OCI-LY1 (cell line): ENCODE measurements around the gene TTLL3.

ENCODE experiments used
- H2AFZ ChIP-seq: fragments of 200-600 bp; sonication (generic), shearing (Covaris generic); 2 replicates; pipeline ENCODE4 v1.6.0; 2014; ENCODE audit warnings: antibody characterized with exemption, mild to moderate bottlenecking, low read length
- H3F3A ChIP-seq: fragments of 200-600 bp; sonication (generic), shearing (Covaris generic); 2 replicates; pipeline ENCODE4 v1.6.0; 2014; ENCODE audit warnings: mild to moderate bottlenecking, antibody characterized with exemption, low read length, moderate library complexity; ENCODE audit not compliant: insufficient read depth
- H3K27ac ChIP-seq: fragments of 200-600 bp; sonication (generic); 2 replicates; pipeline ENCODE4 v1.5.1; 2014; ENCODE audit warnings: low read length, mixed run types, mild to moderate bottlenecking, low read depth; ENCODE audit not compliant: poor library complexity, severe bottlenecking
- H3K27me3 ChIP-seq: fragments of 200-600 bp; sonication (generic); 2 replicates; pipeline ENCODE4 v1.6.0; 2014; ENCODE audit warnings: antibody characterized with exemption, mild to moderate bottlenecking, low read length, moderate library complexity; ENCODE audit not compliant: insufficient read depth
- H3K36me3 ChIP-seq: fragments of 200-600 bp; sonication (generic); 2 replicates; pipeline ENCODE4 v1.6.1; 2014; ENCODE audit warnings: mild to moderate bottlenecking, antibody characterized with exemption, low read length, moderate library complexity, mixed read lengths; ENCODE audit not compliant: insufficient read depth
- H3K4me1 ChIP-seq: fragments of 200-600 bp; sonication (generic); 2 replicates; pipeline ENCODE4 v1.5.1; 2014; ENCODE audit warnings: mild to moderate bottlenecking, low read length, moderate library complexity; ENCODE audit not compliant: insufficient read depth, severe bottlenecking
- H3K4me2 ChIP-seq: fragments of 200-600 bp; sonication (generic), shearing (Covaris generic); 2 replicates; pipeline ENCODE4 v1.6.1; 2014; ENCODE audit warnings: low read length
- H3K4me3 ChIP-seq: fragments of 200-600 bp; sonication (generic); 2 replicates; pipeline ENCODE4 v1.5.1; 2014; ENCODE audit warnings: low read length, low read depth, mild to moderate bottlenecking, mixed read lengths; ENCODE audit not compliant: poor library complexity, severe bottlenecking
- H3K79me2 ChIP-seq: fragments of 200-600 bp; shearing (Covaris generic); 2 replicates; pipeline ENCODE4 v1.6.1; 2016; ENCODE audit warnings: mixed run types, low read length, mixed read lengths; ENCODE audit not compliant: insufficient read depth
- H3K9ac ChIP-seq: fragments of 200-600 bp; sonication (generic), shearing (Covaris generic); 2 replicates; pipeline ENCODE4 v1.6.1; 2014; ENCODE audit warnings: mild to moderate bottlenecking, low read length, mixed read lengths
- H3K9me2 ChIP-seq: fragments of 200-600 bp; sonication (generic), shearing (Covaris generic); 2 replicates; pipeline ENCODE4 v1.6.1; 2014; ENCODE audit warnings: low read depth, mild to moderate bottlenecking, low read length, mixed read lengths
- H3K9me3 ChIP-seq: fragments of 200-600 bp; shearing (Covaris generic); 2 replicates; pipeline ENCODE4 v1.6.1; 2014; ENCODE audit warnings: low read length, mixed read lengths
- H4K20me1 ChIP-seq: fragments of 200-600 bp; sonication (generic), shearing (Covaris generic); 2 replicates; pipeline ENCODE4 v1.6.0; 2016; ENCODE audit warnings: mild to moderate bottlenecking, low read length; ENCODE audit not compliant: insufficient read depth
- EZH2 ChIP-seq: fragments of 200-600 bp; sonication (generic), shearing (Covaris generic); IDR thresholded peaks from 2 replicates; pipeline ENCODE4 v1.8.0; 2017; ENCODE audit warnings: borderline replicate concordance, mixed run types, mild to moderate bottlenecking, antibody characterized with exemption, low read length, moderate library complexity, mixed read lengths
- TF ChIP-seq, protein P1 (sequence below): fragments of 200-600 bp; sonication (generic), shearing (Covaris generic); IDR thresholded peaks from 2 replicates; pipeline ENCODE4 v1.5.1; 2017; ENCODE audit warnings: mild to moderate bottlenecking, antibody characterized with exemption, low read length, moderate library complexity, mixed read lengths

TTLL3 gene

DNA sequence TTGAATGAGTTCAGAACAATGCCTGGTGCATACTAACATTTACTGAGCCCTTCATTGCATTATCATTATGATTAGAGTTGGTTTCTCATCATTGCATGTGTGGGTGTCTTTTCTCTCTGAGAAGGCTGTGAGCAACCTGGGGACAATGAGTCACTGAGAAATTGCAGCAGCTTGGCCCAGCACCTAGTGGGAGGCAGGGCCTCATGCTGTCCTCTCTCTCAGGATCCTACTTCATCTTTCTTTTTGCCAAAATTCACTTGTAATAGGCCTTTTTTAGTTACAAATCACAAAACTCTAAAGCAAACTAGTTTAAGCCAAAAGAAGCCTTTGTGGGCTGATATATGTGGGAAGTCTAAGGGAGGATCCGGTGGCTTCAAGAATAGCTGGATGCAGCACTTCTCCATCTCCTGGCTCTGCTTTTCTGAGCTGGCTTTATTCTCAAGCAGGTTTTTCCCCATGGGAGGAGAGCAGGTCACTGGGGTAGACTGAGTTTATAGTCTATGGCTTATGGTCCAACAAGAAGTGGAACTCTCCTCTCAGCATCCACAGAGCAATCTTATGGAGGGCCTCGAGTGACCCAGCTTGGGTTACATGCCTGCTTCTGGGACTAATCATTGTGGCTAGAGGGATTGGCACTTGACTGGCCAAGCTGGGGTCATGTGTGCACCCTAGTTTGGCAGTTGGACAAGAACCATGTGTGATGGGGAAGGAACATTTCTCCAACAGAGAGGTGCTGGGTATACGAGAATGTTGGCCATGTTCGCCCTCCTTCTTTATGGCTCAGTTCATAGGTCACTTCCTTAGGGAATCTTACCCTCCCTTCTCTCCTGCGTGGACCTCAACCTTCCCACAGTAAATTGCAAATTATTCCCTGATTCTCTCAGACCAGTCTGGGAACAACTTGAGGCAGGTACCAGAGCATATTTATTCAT lies 31.7 kb upstream of the TTLL3 start:
- no peaks in the 10 kb centered on the region for H3K79me2 ChIP-seq
- H3F3A ChIP-seq: no peaks in the 10 kb centered on the region
- H3K4me3 ChIP-seq: no peak overlapping the region
- no peak overlapping the region for H3K9ac ChIP-seq
- no peak overlapping the region for H3K4me2 ChIP-seq
- H2AFZ ChIP-seq: no peak overlapping the region
- H3K36me3 ChIP-seq: peaks cover 16% of the 10 kb centered on the region; the same call in 1 of the 2 replicates
- no peaks in the 10 kb centered on the region for H3K27me3 ChIP-seq
- H3K4me1 ChIP-seq: peaks cover 34% of the 10 kb centered on the region
- H3K27ac ChIP-seq: no peak overlapping the region
- H3K9me2 ChIP-seq: no peaks in the 10 kb centered on the region
- TF ChIP-seq EZH2: no peak
- TF ChIP-seq, protein P1, sequence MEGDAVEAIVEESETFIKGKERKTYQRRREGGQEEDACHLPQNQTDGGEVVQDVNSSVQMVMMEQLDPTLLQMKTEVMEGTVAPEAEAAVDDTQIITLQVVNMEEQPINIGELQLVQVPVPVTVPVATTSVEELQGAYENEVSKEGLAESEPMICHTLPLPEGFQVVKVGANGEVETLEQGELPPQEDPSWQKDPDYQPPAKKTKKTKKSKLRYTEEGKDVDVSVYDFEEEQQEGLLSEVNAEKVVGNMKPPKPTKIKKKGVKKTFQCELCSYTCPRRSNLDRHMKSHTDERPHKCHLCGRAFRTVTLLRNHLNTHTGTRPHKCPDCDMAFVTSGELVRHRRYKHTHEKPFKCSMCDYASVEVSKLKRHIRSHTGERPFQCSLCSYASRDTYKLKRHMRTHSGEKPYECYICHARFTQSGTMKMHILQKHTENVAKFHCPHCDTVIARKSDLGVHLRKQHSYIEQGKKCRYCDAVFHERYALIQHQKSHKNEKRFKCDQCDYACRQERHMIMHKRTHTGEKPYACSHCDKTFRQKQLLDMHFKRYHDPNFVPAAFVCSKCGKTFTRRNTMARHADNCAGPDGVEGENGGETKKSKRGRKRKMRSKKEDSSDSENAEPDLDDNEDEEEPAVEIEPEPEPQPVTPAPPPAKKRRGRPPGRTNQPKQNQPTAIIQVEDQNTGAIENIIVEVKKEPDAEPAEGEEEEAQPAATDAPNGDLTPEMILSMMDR: no peak
- no peaks in the 10 kb centered on the region for H3K9me3 ChIP-seq
- no peaks in the 10 kb centered on the region for H4K20me1 ChIP-seq

DNA sequence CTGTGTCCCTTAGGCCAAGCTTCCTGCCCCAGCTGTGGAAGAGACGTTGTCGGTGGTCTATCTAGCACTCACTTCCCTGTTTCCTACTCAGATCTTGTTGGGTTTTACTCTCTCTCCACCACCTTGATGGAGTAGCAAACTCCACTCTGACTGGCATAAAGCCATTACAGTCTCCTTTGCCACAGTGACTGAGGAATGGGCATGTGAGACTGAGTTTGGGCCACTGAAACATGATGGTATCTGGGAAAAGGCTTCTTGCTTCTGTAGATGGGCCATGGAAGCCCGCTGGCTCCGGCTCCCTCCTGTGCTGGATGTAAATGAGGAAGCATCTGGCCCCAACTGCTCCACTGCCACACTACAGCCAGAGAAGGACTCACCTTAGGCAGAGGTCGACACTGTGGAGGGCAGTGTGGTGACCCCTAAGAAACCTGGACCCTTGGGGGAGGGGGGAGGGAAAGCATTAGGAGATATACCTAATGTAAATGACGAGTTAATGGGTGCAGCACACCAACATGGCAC lies 30.9 kb upstream of the TTLL3 start:
- no peak overlapping the region for H3K9ac ChIP-seq
- H3K9me2 ChIP-seq: no peaks in the 10 kb centered on the region
- no peaks in the 10 kb centered on the region for H3K9me3 ChIP-seq
- peaks cover 34% of the 10 kb centered on the region for H3K4me1 ChIP-seq
- H2AFZ ChIP-seq: no peak overlapping the region
- H3F3A ChIP-seq: no peaks in the 10 kb centered on the region
- H3K79me2 ChIP-seq: no peaks in the 10 kb centered on the region
- H3K4me2 ChIP-seq: no peak overlapping the region
- H3K27me3 ChIP-seq: no peaks in the 10 kb centered on the region
- H3K4me3 ChIP-seq: no peak overlapping the region
- TF ChIP-seq, protein P1: no peak
- no peak for TF ChIP-seq EZH2
- peaks cover 22% of the 10 kb centered on the region; the same call in 1 of the 2 replicates for H3K36me3 ChIP-seq
- peak overlapping the region; percentile 88 for H3K27ac ChIP-seq
- no peaks in the 10 kb centered on the region for H4K20me1 ChIP-seq

DNA sequence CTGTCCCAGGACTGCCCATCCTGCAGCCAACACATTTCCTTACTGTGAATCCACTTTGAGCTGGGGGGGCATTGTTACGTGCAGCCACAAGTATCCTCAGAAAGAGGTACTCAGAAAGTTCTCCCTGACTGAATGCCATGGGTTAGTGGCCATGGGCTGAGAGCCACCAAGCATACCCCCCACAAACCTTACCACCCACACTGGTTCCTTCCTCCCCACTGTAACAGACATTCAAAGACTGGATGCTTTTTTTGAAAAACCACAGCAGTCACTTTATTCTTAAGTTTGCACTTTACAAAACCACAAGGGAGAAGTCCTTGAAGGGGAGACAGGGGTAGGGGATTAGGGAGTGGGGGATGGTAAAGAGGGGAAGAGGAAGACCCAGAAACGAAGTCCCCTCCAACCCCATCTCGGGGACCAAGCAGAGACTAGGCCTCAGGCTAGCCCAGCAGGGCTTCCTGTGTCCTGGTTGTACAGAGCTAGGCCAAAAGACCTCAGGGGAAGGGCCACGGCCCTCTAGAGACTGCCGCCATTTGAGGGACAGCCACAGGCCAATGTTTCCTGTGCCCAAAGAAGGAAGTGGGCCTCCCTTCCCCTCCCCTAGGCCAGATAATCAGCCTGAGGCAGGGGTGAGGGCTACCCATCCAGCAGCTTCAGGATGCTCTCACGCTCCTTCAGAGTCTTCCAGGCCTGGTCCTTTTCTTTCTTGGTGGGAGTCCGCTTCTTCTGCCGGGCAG lies 30.2 kb upstream of the TTLL3 start:
- H3K9me2 ChIP-seq: no peaks in the 10 kb centered on the region
- peaks cover 23% of the 10 kb centered on the region; the same call in 1 of the 2 replicates for H3K36me3 ChIP-seq
- peak overlapping the region; percentile 23 for H3K4me2 ChIP-seq
- H3K9me3 ChIP-seq: no peaks in the 10 kb centered on the region
- no peaks in the 10 kb centered on the region for H3F3A ChIP-seq
- H3K9ac ChIP-seq: peak overlapping the region; percentile 43; the same call in 1 of the 2 replicates
- TF ChIP-seq, protein P1: no peak
- TF ChIP-seq EZH2: no peak
- no peak overlapping the region for H2AFZ ChIP-seq
- peak overlapping the region; percentile 88 for H3K27ac ChIP-seq
- no peaks in the 10 kb centered on the region for H3K79me2 ChIP-seq
- peak overlapping the region; percentile 1 for H3K4me3 ChIP-seq
- H4K20me1 ChIP-seq: no peaks in the 10 kb centered on the region
- no peaks in the 10 kb centered on the region for H3K27me3 ChIP-seq
- peaks cover 34% of the 10 kb centered on the region for H3K4me1 ChIP-seq
